Activated effector memory CD4-positive, alpha-beta T cell treated with Interleukin-2 at 50 U/mL for 16 hours (primary cell): ENCODE results near the gene RXRA.

Experiments used
- DNase-seq: peaks from one replicate; pipeline ENCODE4 v3.0.0-alpha.2; 2020

RXRA gene

GRCh38 chr9:134456756-134457305 lies 130.6 kb downstream of the RXRA start:
- no peak for DNase-seq

- no peak for DNase-seq
Measured at GRCh38 chr9:134457321-134458206, 131.3 kb downstream of the RXRA start.

GRCh38 chr9:134458207-134459108 lies 132.2 kb downstream of the RXRA start:
- DNase-seq: no peak

DNA sequence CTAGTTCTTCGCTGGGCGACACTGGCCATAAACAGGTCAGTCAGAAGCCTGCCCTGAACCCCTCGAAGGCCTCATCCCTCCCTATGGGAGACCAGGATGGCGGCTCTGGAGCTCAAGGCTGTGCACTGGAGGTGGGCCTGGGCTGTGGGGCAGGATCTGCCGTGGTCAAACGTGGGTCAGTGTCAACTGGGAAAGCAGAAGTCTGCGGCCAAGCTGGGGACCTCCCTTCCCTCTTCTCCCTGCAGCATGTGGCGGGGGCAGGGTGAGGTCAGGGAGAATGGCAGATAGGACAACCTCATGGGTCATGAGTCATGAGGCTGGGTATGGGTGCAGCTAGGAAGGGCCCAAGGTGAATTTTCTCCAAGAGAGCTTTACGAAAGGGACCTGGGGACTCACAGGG lies 132.9 kb downstream of the RXRA start:
- no peak for DNase-seq

DNA sequence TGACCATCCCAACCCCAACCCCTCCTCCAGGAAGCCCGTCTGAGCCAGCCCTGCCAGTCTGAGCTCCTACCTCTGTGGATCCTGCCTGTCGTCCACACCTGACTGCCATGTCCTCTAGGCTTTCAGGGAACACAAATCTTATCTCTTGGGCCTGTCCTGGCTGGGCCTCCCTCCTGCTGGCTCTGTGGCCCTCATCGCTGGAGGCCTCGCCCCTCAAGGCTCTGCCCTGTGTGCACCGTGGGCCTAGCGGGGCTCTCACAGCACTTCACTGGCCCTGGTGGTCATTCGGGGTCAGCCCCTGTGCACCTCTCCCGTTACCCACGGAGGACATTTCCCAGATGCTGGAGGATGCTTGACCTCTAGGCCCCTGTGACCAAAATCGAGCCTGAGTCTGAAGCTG lies 133.3 kb downstream of the RXRA start:
- no peak for DNase-seq

- DNase-seq: no peak
Measured at GRCh38 chr9:134460206-134460605, 134.0 kb downstream of the RXRA start.

DNA sequence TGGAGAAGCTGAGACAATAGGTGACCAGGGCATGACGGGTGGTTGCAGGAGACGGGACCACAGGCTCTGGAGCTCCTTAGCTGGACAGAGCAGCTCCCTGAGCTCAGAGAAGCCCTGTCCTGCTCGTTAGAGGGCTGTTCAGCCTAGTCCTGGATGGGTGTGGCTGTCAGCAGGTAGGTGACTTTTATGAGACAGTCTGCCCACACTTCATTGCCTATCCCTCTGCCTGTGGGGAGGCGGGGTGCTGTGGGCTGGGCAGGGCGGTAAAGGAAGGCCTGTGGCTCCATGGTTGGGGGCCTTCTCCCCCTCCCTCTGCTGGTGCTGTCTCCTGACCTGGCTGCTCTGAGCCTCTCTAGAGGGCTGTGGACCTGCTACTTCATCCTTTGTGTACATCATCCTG lies 134.6 kb downstream of the RXRA start:
- no peak for DNase-seq

DNA sequence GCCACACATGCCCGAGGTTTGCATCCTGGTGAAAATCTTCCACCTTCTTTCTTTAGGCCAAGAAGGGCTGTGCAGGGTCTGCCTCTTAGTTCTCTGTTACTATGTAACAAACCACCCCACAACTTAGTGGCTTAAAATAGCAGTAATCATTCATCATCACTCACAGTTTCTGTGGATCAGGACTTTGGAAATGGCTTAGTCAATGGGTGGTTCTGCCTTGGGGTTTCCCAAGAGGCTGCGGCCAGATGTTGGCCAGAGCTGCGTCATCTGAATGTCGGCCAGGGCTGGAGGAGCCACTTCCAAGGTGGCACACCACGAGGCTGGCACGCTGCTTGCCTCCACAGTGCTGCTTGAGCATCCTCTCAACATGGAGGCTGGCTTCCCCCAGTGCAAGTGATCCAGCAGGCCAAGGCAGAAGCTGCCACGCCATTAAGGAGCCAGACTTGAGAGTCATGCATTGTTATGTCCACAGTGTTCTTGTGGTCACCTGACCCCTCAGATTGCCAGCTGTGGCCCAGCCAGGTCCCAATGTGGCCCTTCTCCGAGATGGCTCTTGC lies 135.2 kb downstream of the RXRA start:
- no peak for DNase-seq

GRCh38 chr9:134462318-134462717 lies 136.1 kb downstream of the RXRA start:
- DNase-seq: no peak

DNA sequence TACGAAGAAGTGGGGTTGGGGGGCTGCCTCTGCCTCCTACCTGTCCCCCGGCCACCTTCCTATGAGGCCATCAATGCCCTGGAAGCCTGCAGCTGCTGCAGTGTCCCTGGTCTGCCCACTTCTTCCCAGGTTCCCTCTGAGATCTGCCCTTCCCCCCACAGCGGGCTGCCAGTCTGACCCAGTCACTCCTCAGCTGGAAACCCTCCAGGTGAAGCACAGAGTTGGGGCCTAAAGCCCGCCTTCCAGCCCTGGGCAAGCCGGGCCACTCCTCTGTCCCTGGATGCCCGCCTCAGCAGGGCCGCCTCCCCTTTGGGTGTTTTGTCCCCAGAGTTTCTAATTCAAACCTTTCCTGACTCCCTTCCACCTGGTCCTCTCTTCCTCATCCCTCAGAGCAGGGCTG lies 137.0 kb downstream of the RXRA start:
- DNase-seq: no peak

DNA sequence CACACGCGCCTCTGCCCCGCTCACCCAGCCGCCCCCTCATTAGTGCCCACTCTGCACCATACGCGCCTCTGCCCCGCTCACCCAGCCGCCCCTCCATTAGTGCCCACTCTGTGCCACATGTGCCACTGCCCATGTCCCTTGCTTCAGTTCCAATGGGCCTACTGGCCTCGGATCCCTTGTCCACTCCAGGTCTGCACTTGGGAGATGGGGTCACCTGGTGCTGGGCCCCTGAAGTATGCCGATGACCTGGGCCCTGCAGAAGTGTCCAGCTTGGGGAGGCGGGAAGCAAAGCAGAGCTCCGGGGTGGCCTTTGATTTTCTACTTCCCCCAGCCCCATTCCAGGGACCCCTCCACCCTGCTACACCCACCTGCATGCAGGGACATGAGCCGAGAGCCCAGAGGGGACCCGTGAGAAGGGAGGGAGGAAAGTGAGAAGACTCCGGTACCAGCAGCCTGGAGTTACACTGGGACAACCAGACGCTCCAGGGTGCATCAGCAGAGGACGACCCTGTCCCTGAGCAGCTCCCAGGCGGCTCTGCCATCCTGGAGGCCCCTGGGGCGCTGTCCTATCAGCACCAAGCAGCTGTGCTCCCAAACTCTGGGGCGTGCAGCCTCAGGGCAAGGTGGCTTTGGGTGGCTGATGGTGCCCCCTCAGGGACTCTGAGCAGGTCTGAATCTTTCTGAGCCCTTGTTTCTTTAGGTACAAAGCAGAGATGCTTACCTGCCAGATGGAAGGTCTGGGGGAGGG lies 140.8 kb downstream of the RXRA start:
- no peak for DNase-seq

DNA sequence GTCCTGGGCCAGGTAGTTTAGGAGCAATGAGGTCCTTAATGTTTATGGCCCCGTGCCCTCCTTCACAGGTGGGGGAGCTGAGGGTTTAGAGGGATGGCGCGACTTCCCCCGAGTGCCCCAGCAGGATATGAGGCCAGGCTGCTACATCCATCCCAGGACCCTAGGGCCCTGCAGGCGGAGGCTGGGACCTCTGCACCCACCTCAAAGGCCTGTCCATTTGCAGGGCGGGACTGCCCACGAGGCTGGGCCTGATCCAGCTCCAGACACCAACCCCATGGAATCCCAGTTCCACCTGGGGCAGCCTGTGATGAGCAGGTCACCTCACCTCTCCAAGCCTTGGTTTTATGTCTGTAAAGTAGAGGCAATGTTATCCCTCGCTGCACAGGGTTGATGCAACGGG lies 142.1 kb downstream of the RXRA start:
- DNase-seq: no peak

- no peak for DNase-seq
Measured at GRCh38 chr9:134469041-134469875, 143.0 kb downstream of the RXRA start.

DNA sequence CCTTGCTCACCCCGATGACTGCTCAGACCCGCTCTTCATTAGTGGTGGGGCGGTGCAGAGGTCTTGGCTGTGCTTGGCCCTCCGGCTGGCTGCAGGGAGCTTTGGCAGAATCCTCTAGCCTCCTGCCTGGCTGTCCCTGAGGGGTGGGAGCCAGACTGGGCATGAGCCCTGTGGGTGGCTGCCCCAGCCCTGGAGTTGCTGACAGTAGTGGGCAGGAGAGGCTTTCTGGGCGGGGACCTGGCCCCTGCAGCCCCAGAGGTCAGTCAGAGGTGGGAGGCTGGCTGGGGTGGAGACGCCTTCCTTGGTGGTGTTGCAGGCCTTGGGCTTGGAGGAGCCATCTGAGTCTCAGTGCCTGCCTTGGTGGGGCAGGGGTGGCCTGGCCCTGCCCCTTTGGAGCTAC lies 146.0 kb downstream of the RXRA start:
- DNase-seq: no peak

GRCh38 chr9:134473141-134474054 lies 147.1 kb downstream of the RXRA start:
- DNase-seq: no peak

GRCh38 chr9:134474055-134474370 lies 147.8 kb downstream of the RXRA start:
- no peak for DNase-seq

DNA sequence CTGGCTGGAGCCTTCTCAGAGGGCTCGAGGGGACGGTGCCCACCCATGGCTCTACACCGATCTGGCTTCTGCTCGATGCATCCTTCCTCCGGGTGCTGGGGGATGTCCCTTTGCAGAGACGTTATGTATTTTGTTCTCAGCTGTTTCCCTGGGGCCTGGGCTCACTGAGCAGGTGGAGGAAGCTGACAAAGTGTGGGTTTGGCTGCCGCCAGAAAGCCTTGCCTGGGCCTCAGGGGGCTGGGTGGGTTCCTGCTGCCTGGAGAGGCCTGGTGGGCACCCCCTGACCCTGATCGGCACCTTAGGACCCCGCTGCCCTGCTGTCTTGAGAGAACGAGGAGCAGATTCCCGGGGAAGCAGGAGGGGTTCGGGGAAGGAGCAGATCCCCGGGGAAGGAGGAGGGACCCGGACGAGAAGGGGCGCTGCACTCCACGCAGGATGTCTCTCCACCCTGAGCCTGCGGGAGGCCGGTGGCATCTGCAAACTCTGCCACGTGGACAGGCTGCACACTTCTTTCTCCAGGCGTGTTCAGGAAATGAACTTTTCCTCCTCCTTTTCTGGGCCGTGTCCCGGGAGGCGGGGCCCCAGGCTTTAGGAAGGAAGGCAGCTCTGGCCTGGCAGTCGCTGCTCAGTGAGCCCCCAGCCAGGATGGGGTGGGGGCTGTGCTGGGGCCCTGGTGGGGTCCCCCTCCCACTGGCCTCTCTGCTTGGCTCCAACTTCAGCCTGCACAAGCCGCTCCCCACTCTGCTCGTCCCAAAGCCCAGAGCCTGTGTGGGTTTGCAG lies 148.9 kb downstream of the RXRA start:
- DNase-seq: no peak

DNA sequence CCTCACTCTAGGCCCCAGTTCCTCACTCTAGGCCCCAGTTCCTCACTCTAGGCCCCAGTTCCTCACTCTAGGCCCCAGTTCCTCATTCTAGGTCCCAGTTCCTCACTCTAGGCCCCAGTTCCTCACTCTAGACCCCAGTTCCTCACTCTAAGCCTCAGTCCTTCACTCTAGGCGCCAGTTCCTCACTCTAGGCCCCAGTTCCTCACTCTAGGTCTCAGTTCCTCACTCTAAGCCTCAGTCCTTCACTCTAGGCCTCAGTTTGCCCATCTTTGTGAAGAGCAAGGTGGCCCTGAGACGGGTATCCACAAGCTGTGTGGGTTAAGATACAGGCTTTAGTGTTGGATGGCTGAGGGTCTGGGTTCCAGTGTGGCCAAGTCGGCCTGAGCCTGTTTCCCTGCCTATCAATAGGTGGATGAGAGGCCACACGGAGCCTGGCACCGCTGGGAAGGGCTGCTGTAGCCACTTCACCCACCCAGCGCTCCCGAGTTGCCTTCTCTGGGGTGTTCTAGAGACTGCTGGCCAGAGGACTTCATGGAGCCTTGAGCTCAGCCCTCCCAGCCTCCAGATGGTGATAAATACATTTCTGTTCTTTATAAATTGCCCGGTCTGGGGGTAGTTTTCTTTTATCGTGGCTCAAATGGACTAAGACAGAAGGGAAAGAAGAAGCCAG lies 150.2 kb downstream of the RXRA start:
- DNase-seq: no peak

DNA sequence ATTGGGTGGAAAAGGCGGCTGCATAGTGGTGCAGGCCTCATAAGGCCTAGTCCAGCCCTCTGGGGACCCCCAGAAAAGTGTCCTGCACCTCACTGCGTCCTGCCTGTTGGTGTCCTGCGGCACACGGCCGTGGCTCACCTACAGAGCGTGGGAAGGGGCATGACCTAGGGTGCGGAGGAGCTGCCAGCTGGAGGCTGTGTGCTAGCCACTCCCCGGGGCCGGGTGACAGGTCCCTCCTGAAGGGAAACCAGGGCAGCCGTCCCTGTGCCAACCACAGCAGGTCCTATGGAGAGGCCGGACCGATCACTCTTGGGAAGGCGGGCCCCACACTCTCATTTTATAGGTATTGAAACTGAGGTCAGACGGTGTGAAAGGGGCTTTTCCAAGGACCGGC lies 150.7 kb downstream of the RXRA start:
- no peak for DNase-seq
